Activated T-cell treated with anti-CD3 and anti-CD28 coated beads, Interleukin-2, amount 50 U/mL, for 24 hours (primary cell): Measurements from ENCODE around the gene OPN3.
"Not testable (repeated sequence)": the region's sequence is repeated elsewhere in the genome, so short reads cannot be mapped to it uniquely, and the experiment has no call there.

Source experiments
- DNase-seq: peaks from one replicate; pipeline ENCODE4 v3.0.0-alpha.2; 2020
- H3K27ac Mint-ChIP-seq: 2 replicates; pipeline ENCODE4 v1.8.0; 2020; ENCODE audit warnings: mild to moderate bottlenecking, mixed read lengths
- H3K27me3 Mint-ChIP-seq: 2 replicates; pipeline ENCODE4 v1.8.0; 2020; ENCODE audit warnings: mixed read lengths
- H3K36me3 Mint-ChIP-seq: 2 replicates; pipeline ENCODE4 v1.8.0; 2020; ENCODE audit warnings: low read depth, mixed read lengths
- H3K4me1 Mint-ChIP-seq: 2 replicates; pipeline ENCODE4 v1.8.0; 2020; ENCODE audit warnings: low read depth, mixed read lengths
- H3K4me3 Mint-ChIP-seq: 2 replicates; pipeline ENCODE4 v1.8.0; 2020; ENCODE audit warnings: mild to moderate bottlenecking, moderate library complexity, mixed read lengths
- H3K9me3 Mint-ChIP-seq: 2 replicates; pipeline ENCODE4 v1.8.0; 2020; ENCODE audit warnings: mixed read lengths

OPN3 gene

GRCh38 chr1:241640149-241640866 lies at the start of gene OPN3, which contains the start of gene CHML:
OPN3 (minus strand) TSS chr1:241640369; CDS start chr1:241640254, 115 bp downstream.
CHML (minus strand) TSS chr1:241640369; CDS start chr1:241635766, 4,603 bp downstream.
- peaks cover 9% of the 10 kb centered on the region for H3K9me3 Mint-ChIP-seq
- H3K4me3 Mint-ChIP-seq: peak within 1 kb of the TSS; percentile 88
- H3K27me3 Mint-ChIP-seq: no peaks in the 10 kb centered on the region
- peaks cover 35% of the 10 kb centered on the region for H3K36me3 Mint-ChIP-seq
- H3K4me1 Mint-ChIP-seq: peaks cover 50% of the 10 kb centered on the region
- peak within 1 kb of the TSS; percentile 89 for H3K27ac Mint-ChIP-seq
- DNase-seq: peak; percentile 96

GRCh38 chr1:241688940-241689368 lies 48.8 kb upstream of the OPN3 start:
- Mint-ChIP-seq H3K27me3 (peaks cover 3% of the 10 kb centered on the region), H3K27ac (no peak overlapping the region)
- no peak for DNase-seq

GRCh38 chr1:241684108-241684507 lies 43.9 kb upstream of the OPN3 start:
- no peaks in the 10 kb centered on the region for H3K27me3 Mint-ChIP-seq
- no peak for DNase-seq
- H3K9me3 Mint-ChIP-seq: no peaks in the 10 kb centered on the region
- H3K4me1 Mint-ChIP-seq: peaks cover 2% of the 10 kb centered on the region
- no peak overlapping the region for H3K27ac Mint-ChIP-seq
- H3K36me3 Mint-ChIP-seq: no peaks in the 10 kb centered on the region
- H3K4me3 Mint-ChIP-seq: no peak overlapping the region

More at GRCh38 chr1:241688940-241689368, 48.8 kb upstream of the OPN3 start:
- Mint-ChIP-seq H3K4me3 (no peak overlapping the region), H3K36me3 (no peaks in the 10 kb centered on the region), H3K9me3 (no peaks in the 10 kb centered on the region), H3K4me1 (no peaks in the 10 kb centered on the region)

- Mint-ChIP-seq H3K27me3 (no peaks in the 10 kb centered on the region), H3K27ac (no peak overlapping the region), H3K9me3 (no peaks in the 10 kb centered on the region), H3K4me3 (no peak overlapping the region), H3K4me1 (peaks cover 9% of the 10 kb centered on the region), H3K36me3 (no peaks in the 10 kb centered on the region)
- DNase-seq: no peak
These were observed 42.8 kb upstream of the OPN3 start for GRCh38 chr1:241682921-241683320.

GRCh38 chr1:241681861-241682448 lies 41.8 kb upstream of the OPN3 start:
- not testable (repeated sequence) for H3K27me3 Mint-ChIP-seq, H3K27ac Mint-ChIP-seq, H3K9me3 Mint-ChIP-seq, H3K36me3 Mint-ChIP-seq, H3K4me3 Mint-ChIP-seq, DNase-seq
- H3K4me1 Mint-ChIP-seq: peaks cover 17% of the 10 kb centered on the region

- no peak for DNase-seq
- Mint-ChIP-seq H3K4me1 (peaks cover 30% of the 10 kb centered on the region), H3K9me3 (no peaks in the 10 kb centered on the region), H3K27me3 (no peaks in the 10 kb centered on the region), H3K27ac (no peak overlapping the region), H3K36me3 (no peaks in the 10 kb centered on the region), H3K4me3 (no peak overlapping the region)
These were observed 39.8 kb upstream of the OPN3 start for GRCh38 chr1:241679961-241680360.

- Mint-ChIP-seq H3K36me3 (no peaks in the 10 kb centered on the region), H3K27me3 (no peaks in the 10 kb centered on the region), H3K9me3 (no peaks in the 10 kb centered on the region), H3K27ac (no peak overlapping the region), H3K4me3 (no peak overlapping the region), H3K4me1 (peaks cover 30% of the 10 kb centered on the region)
- DNase-seq: no peak
These were observed 39.2 kb upstream of the OPN3 start for GRCh38 chr1:241679404-241679803.

- no peaks in the 10 kb centered on the region for H3K9me3 Mint-ChIP-seq
- H3K36me3 Mint-ChIP-seq: no peaks in the 10 kb centered on the region
- DNase-seq: no peak
- H3K27me3 Mint-ChIP-seq: no peaks in the 10 kb centered on the region
- peaks cover 31% of the 10 kb centered on the region for H3K4me1 Mint-ChIP-seq
- H3K27ac Mint-ChIP-seq: no peak overlapping the region
- H3K4me3 Mint-ChIP-seq: no peak overlapping the region
These were observed 38.4 kb upstream of the OPN3 start for GRCh38 chr1:241678536-241678935.

- no peak for DNase-seq
- no peak overlapping the region for H3K4me3 Mint-ChIP-seq
- H3K9me3 Mint-ChIP-seq: no peaks in the 10 kb centered on the region
- H3K4me1 Mint-ChIP-seq: peaks cover 39% of the 10 kb centered on the region
- no peaks in the 10 kb centered on the region for H3K27me3 Mint-ChIP-seq
- peak overlapping the region; percentile 80 for H3K27ac Mint-ChIP-seq
- H3K36me3 Mint-ChIP-seq: no peaks in the 10 kb centered on the region
These were observed 37.0 kb upstream of the OPN3 start for GRCh38 chr1:241677201-241677600.

- peak overlapping the region; percentile 26 for H3K27ac Mint-ChIP-seq
- no peaks in the 10 kb centered on the region for H3K36me3 Mint-ChIP-seq
- no peak overlapping the region for H3K4me3 Mint-ChIP-seq
- peaks cover 48% of the 10 kb centered on the region for H3K4me1 Mint-ChIP-seq
- H3K9me3 Mint-ChIP-seq: no peaks in the 10 kb centered on the region
- no peak for DNase-seq
- no peaks in the 10 kb centered on the region for H3K27me3 Mint-ChIP-seq
These were observed 35.8 kb upstream of the OPN3 start for GRCh38 chr1:241675983-241676382.

GRCh38 chr1:241674805-241675384 lies 34.7 kb upstream of the OPN3 start:
- no peak for DNase-seq
- Mint-ChIP-seq H3K4me3 (no peak overlapping the region), H3K27me3 (no peaks in the 10 kb centered on the region), H3K9me3 (no peaks in the 10 kb centered on the region), H3K4me1 (peaks cover 57% of the 10 kb centered on the region), H3K36me3 (no peaks in the 10 kb centered on the region), H3K27ac (no peak overlapping the region)

GRCh38 chr1:241672301-241672700 lies 32.1 kb upstream of the OPN3 start:
- H3K9me3 Mint-ChIP-seq: no peaks in the 10 kb centered on the region
- H3K36me3 Mint-ChIP-seq: no peaks in the 10 kb centered on the region
- no peak overlapping the region for H3K27ac Mint-ChIP-seq
- H3K4me3 Mint-ChIP-seq: no peak overlapping the region
- H3K27me3 Mint-ChIP-seq: no peaks in the 10 kb centered on the region
- peaks cover 53% of the 10 kb centered on the region for H3K4me1 Mint-ChIP-seq
- DNase-seq: no peak

- H3K9me3 Mint-ChIP-seq: no peaks in the 10 kb centered on the region
- no peak for DNase-seq
- no peak overlapping the region for H3K4me3 Mint-ChIP-seq
- H3K27ac Mint-ChIP-seq: no peak overlapping the region
- no peaks in the 10 kb centered on the region for H3K27me3 Mint-ChIP-seq
- no peaks in the 10 kb centered on the region for H3K36me3 Mint-ChIP-seq
- H3K4me1 Mint-ChIP-seq: peaks cover 30% of the 10 kb centered on the region
These were observed 26.2 kb upstream of the OPN3 start for GRCh38 chr1:241666419-241666818.

GRCh38 chr1:241660424-241660972 lies 20.3 kb upstream of the OPN3 start:
- peaks cover 3% of the 10 kb centered on the region for H3K27me3 Mint-ChIP-seq
- DNase-seq: no peak

GRCh38 chr1:241659016-241659415 lies 18.8 kb upstream of the OPN3 start:
- DNase-seq, H3K4me1 Mint-ChIP-seq, H3K9me3 Mint-ChIP-seq, H3K27ac Mint-ChIP-seq, H3K27me3 Mint-ChIP-seq, H3K4me3 Mint-ChIP-seq, H3K36me3 Mint-ChIP-seq: not testable (repeated sequence)

More at GRCh38 chr1:241660424-241660972, 20.3 kb upstream of the OPN3 start:
- H3K27ac Mint-ChIP-seq: no peak overlapping the region
- peaks cover 6% of the 10 kb centered on the region for H3K4me1 Mint-ChIP-seq
- no peaks in the 10 kb centered on the region for H3K9me3 Mint-ChIP-seq
- no peak overlapping the region for H3K4me3 Mint-ChIP-seq
- no peaks in the 10 kb centered on the region for H3K36me3 Mint-ChIP-seq
